Testis (tissue), 2 donors: Measurements from ENCODE around the gene CREB3.

Source experiments
- CTCF ChIP-seq, 3 experiments: fragments of 450-650 bp in 2 of 3; fragments of 200-600 bp in 1 of 3; sonication (generic) in 1 of 3; IDR thresholded peaks; one replicate each; pipeline ENCODE4 v1.5.1; 2016 to 2019; ENCODE audit warnings: antibody characterized with exemption in 3 of 3, mild to moderate bottlenecking in 2 of 3, moderate library complexity in 1 of 3
- POLR2A ChIP-seq: fragments of 450-650 bp; IDR thresholded peaks from one replicate; pipeline ENCODE4 v1.6.1; 2017; ENCODE audit warnings: antibody characterized with exemption, mild to moderate bottlenecking, moderate library complexity

- TF ChIP-seq CTCF (IDR thresholded peaks at IDR 0.05) (no peak), POLR2A (no peak)
Measured at GRCh38 chr9:35754264-35754663, 21.8 kb downstream of the CREB3 start, which contains the start of gene MSMP.
